OCI-LY1 (cell line): ENCODE data around the gene CBLB.
A peak's percentile ranks its signal among the peaks of the same experiment; 100 is the strongest.

Experiments used
- EZH2 ChIP-seq: fragments of 200-600 bp; sonication (generic), shearing (Covaris generic); IDR thresholded peaks from 2 replicates; pipeline ENCODE4 v1.8.0; 2017; ENCODE audit warnings: borderline replicate concordance, mixed run types, mild to moderate bottlenecking, antibody characterized with exemption, low read length, moderate library complexity, mixed read lengths
- TF ChIP-seq, protein P1 (sequence below): fragments of 200-600 bp; sonication (generic), shearing (Covaris generic); IDR thresholded peaks from 2 replicates; pipeline ENCODE4 v1.5.1; 2017; ENCODE audit warnings: mild to moderate bottlenecking, antibody characterized with exemption, low read length, moderate library complexity, mixed read lengths

DNA sequence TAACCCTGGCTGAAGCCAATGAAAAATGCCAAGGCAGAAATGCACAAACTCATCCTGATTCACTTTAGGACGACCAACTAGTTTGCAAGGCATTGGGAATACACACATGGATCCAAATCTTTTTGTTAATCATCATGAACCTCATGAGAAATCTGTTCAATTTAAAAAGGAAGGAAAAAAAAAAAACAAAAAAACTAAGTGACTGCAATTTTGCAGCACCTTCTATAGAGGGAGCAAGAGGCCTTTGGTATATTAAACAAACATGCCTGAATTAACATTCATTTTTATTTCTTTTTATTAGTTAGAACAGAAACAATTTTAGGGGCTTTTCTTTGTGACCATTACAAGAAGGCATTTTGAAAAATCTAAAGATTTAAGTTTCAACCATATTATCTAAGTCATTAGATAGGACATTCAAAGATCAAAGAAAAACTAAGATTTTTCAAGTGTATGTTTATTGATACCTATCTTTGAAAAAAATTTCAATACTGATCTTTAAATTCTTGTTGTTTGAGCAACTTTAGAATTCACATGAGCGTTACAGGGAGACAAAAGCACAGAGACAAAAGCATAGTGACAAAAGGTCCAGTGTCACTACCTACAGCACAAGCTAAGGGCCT lies 182.4 kb downstream of the CBLB start:
- TF ChIP-seq, protein P1, sequence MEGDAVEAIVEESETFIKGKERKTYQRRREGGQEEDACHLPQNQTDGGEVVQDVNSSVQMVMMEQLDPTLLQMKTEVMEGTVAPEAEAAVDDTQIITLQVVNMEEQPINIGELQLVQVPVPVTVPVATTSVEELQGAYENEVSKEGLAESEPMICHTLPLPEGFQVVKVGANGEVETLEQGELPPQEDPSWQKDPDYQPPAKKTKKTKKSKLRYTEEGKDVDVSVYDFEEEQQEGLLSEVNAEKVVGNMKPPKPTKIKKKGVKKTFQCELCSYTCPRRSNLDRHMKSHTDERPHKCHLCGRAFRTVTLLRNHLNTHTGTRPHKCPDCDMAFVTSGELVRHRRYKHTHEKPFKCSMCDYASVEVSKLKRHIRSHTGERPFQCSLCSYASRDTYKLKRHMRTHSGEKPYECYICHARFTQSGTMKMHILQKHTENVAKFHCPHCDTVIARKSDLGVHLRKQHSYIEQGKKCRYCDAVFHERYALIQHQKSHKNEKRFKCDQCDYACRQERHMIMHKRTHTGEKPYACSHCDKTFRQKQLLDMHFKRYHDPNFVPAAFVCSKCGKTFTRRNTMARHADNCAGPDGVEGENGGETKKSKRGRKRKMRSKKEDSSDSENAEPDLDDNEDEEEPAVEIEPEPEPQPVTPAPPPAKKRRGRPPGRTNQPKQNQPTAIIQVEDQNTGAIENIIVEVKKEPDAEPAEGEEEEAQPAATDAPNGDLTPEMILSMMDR = peak; percentile 87
- TF ChIP-seq EZH2 = no peak
